Measurements from ENCODE around the gene KCTD13.
"Not testable (repeated sequence)": the region's sequence is repeated elsewhere in the genome, so short reads cannot be mapped to it uniquely, and the experiment has no call there.

Gene KCTD13, protein sequence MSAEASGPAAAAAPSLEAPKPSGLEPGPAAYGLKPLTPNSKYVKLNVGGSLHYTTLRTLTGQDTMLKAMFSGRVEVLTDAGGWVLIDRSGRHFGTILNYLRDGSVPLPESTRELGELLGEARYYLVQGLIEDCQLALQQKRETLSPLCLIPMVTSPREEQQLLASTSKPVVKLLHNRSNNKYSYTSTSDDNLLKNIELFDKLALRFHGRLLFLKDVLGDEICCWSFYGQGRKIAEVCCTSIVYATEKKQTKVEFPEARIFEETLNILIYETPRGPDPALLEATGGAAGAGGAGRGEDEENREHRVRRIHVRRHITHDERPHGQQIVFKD

DNA sequence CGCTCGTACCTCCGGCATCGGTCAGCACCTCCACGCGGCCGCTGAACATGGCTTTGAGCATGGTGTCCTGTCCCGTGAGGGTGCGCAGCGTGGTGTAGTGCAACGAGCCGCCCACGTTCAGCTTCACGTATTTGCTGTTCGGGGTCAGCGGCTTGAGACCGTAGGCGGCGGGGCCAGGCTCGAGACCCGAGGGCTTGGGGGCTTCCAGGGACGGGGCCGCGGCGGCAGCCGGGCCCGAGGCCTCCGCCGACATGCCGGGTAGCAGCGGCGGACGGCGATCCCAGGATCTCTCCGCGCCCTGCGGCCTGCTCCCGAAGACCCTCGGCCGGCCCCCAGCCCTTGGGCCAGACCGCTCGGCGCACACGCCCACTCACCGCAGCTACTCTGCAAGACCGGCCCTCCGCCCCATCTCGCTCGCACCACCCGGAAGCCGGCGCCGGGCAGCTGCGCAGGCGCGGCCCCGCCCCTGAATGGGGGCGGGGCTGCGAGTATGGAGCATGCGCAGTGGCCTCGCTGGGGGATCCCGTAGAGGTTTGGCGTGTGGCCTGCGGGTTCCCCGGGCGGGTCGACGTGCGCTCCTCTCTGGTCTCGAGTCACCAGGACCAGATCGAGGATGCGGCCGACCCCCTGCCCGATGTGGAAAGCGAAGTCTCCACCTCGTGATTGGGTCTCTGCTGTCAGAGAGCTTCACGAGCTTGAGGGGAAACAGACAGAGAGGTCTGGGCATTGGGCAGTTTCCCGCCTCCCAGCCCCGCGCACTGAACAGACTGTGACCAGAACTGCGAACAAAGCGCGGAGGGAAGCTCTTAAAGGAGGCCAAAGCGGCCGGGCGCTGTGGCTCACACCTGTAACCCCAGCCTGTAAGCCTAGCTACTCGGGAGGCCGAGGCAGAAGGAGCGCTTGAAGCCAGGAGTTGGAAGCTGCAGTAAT is at the start of gene KCTD13:
TSS of gene KCTD13 (minus strand) at position 446 of the 930 bp plus-strand sequence. CDS start at position 253, 193 bp downstream.
- peak; percentile 87 for DNase-seq

DNA sequence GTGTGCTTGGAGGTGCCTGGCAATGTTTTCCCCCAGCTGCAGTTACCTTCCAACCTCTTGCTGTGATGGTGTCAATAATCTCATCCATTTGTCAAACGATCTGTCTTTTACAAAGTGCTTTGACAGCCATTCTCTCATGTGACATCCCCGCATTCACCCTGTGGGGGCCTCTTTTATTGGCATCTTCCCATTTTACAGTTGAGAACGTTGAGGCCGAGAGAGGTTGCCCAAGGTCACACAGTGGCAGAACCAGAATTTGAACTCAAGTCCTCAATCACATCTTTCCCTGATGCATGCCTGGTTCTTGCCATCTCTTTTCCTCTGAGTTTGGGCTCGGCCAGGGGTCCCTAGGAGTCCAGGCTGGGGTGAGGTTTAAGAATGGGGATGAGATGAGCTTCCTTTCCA is 49.1 kb upstream of the KCTD13 start:
- no peak for DNase-seq

DNA sequence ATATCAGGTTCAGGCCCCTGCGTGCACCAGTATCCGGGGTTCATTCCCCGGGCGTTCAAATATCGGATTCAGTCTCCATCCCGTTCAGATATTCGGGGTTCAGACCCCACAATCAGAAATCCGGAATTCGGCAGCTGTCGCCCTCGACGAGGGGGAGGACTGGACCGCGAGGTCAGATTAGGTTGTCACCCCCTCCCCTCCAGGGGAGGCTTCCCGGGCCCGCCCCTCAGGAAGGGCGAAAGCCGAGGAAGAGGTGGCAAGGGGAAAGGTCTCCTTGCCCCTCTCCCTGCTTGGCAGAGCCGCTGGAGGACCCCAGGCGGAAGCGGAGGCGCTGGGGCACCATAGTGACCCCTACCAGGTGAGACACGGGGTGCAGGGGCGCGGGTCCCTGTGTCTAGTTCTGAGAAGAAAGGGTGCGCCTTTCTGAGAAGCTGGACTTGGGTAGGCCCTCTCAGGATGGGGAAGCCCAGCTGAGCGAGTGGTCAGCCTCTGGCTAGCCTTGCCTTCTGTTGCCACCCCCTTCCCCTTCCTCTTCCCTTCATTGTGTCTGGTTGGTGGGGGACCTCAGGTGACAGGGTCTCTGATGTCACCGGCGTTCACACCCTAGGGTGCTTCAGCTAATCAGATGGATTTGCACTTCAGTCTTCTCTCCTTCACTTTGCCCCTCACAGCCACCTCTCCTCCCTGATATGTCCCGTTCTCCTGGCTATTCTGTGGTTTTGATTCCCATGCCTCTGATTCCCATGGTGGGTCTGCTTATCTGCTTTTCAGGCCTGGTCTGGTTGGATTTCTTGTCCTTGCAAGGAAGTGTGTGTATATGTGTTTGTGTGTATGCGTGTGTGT is 48.5 kb upstream of the KCTD13 start:
- DNase-seq, result no peak

DNA sequence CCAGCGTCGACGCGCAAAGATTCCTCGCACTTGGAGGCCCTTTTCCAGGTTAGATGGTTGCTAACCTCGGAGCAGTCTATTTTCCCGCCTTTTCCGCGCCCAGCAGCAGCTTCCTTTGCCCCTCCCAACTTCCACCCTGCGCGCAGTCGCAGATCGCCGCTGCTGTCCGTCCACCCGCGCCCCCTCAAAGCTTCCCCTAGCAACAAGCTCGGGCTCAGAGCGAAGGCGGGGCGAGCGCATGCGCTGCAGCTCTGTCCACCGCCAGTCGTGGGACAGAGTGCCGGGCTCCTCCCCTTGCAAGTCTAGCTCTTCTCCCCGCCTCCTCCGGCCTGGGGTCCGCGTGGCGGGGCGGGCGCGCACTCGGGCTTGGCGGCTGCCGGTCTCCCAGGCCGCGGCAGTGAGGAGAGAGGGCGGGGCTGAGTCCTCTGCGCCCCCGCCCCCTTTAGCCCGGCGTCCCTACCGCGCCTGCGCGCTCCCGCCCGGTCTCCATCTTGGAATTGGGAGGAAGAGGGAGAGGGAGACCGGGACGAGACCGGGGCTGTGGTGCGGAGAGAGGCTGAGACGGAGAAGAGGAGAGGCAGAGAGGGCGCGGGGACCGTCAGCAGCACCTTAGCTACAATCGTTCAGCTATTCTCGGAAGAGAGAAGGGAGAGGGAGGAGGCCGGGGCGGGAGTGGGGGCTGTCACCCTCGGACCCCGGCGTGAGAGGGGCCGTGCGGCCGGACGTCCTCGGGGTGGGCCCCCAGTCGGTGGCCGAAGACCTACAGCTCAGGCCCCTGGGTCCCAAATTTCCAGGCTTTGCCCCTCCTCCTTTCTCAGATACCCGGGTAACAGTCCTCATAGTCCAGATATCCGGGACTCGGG is 47.6 kb upstream of the KCTD13 start, which contains the start of gene TAOK2:
TSS of gene TAOK2 (plus strand) at position 485 of the 863 bp plus-strand sequence. CDS start 3,905 bp downstream, outside the sequence.
- peak; percentile 95 for DNase-seq

DNA sequence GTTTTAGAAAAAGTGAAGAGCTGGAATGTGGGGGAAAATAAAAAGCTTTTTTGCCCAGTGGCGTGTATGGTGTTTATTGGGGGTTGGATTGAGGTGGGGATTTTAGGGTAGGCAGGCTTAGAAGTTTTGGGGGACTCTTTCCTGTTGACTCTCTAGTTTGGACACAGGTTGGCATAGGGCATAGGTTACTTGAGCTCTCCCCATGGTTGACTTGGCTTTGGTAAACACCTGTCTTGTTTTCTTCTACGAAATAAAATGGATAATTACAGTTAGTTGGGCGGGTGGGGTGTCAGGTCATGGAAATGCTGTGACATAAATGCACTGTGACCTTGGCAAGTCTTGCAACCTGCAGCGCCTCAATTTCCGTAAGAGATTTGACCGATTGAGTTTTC is 47.0 kb upstream of the KCTD13 start:
- DNase-seq, result no peak

DNA sequence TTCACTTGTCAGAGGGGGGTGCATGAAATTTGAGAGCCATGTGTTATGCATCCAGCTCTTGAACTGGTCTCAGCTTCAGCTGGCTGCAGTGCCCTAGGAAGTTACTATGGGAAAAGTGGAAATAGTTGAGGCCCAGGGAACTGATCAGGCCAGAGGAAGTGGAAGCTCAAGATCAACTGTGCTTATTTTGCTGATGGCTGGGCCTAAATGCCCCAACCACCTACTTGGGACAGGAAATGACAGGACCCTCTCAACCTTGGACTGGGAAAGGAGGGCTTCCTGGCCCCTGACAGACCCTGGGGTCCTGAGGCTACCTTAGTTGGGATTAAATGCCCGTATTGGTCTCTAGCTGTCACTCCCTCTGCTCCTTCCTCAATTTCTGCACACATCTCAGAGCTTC is 46.5 kb upstream of the KCTD13 start:
- no peak for DNase-seq

DNA sequence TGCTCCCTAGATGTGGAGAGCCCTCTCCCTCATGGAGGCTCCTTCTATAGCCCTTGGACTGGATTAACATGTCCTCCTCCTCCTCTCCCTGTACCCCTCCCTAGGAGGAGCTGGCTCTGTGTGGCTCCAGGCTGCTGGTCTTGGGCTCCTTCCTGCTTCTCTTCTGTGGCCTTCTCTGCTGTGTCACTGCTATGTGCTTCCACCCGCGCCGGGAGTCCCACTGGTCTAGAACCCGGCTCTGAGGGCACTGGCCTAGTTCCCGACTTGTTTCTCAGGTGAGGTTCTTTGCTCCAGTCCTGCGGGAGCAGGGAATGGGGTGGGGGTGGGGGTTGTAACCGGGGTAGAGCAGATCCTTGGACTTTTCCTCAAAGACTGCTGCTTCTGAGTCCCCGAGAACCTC is 45.3 kb upstream of the KCTD13 start:
- no peak for DNase-seq

DNA sequence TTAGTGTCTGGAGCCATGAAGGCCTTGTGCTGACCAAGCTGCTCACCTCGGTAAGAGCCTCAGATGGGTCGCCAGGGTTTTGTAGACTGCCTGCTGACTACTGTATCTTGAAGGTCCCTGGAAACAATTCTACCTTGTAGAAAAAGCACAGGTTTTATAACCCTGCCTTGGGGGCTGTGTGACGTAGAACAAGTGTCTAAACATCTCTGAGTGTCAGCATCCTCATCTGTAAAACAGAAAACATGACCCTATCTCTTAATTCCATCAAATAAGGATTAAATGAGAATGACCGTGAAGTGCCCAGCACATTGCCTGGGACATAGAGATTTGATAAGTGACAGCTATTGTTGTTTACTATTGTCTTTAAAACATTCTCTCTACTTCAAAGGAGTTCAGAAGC is 42.2 kb upstream of the KCTD13 start:
- no peak for DNase-seq

DNA sequence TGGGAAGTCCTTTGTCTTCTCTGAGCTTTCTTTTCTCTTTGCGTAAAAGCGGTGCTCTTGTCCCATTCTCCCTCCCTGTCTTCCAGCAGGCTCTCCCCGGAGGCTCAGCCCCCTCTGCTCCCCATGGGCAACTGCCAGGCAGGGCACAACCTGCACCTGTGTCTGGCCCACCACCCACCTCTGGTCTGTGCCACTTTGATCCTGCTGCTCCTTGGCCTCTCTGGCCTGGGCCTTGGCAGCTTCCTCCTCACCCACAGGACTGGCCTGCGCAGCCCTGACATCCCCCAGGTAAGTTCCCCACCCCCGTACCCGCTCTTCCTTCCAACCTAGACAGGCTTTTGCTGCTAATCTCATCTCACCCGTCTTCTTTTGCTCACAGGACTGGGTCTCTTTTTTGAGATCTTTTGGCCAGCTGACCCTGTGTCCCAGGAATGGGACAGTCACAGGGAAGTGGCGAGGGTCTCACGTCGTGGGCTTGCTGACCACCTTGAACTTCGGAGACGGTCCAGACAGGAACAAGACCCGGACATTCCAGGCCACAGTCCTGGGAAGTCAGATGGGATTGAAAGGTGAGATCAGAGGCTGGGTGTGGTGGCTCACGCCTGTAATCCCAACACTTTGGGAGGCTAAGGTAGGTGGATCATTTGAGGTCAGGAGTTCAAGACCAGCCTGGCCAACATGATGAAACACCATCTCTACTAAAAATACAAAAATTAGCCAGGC is 37.2 kb upstream of the KCTD13 start:
- DNase-seq, result no peak

DNA sequence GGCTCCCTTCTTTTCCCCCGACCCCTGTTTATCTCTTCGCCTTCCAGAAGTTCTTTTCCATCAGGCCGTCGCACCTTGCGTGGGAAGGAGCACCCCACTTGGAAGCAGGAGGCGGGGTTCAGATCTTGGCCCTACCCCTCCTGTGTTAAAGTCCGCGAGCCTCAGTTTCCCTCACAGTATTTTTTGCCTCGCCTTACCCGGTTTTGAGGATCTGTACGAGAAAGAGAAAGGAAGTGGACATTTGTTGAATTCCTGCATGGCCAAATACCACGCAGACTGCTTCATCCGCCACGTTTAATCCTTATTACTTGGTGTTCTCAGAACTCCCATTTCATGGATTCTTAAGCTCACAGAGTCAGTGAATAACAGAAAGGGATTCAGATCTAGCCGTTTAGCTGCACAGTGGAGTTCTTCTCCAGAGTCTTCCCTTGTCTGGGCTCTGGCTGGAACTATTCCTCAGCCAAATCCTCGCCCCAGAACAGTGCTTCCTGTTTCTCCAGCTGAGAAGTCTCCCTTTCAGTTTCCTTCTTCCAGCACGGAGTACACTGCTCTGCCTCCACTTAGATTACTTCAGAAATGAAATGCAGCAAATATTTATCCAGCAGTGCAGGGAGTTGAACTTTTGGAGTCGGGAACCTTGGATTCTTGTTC is 36.4 kb upstream of the KCTD13 start:
- DNase-seq, result no peak

DNA sequence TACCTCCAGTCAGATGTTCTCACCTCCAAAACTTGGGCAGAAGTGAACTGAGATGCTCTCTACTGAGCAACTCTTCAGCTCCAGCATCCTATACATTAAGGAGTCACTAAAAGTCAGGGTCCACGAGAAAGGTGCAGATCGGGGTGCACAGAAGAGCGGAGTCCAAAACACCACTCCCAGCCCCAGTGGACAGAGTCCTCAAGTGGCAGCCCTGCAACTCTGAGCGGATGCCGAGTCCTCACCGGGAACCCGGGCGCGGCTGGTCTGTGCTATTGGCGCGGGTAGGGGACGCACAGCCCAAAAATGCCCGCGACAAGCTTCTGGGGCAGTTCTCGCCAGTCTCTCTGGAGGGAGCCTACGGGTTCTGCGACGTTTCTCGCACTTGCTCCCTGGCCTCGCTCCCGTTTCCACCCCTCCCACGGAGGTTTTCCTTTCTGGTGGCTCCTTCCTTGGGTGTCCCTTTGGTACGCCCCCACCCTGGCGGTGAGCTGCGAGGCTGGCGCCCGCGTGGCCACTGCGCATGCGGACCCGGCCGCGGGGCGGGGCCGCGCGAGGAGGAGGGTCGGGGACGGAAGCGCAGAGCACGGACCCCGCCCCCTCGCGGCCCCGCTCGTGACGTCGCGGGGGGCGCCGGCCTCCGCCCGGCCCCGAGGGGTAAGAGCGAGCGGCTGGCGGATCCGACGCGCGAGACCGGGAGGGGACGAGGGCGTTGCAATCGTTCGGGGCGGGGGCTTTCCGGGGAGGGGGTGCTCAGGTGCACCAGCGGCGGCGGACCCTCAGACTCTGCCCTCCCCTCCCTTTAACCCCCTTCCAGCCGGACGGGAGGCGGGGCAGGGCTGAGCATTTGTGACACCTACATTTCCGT is 35.7 kb upstream of the KCTD13 start, which contains the start of gene TMEM219:
TSS of gene TMEM219 (plus strand) at position 601 of the 865 bp plus-strand sequence. CDS start 1,065 bp downstream, outside the sequence.
- DNase-seq, result peak; percentile 93

DNA sequence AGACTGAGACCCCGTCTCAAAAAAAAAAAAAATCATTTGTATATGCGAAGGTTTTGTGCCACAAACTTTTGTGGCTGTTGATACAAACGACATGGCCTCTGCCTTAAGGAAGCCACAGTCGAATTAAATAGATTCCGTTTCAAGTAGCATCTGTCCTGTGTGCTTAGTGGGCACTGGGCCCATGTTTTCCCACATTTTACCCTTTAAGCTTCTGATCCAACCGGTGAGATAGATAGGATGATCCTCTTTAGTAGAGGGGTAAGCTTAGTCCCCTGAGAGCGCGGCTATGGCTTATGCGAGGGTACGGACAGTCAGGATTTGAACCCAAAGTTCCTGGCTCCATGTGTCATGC is 35.1 kb upstream of the KCTD13 start:
- DNase-seq, result no peak

DNA sequence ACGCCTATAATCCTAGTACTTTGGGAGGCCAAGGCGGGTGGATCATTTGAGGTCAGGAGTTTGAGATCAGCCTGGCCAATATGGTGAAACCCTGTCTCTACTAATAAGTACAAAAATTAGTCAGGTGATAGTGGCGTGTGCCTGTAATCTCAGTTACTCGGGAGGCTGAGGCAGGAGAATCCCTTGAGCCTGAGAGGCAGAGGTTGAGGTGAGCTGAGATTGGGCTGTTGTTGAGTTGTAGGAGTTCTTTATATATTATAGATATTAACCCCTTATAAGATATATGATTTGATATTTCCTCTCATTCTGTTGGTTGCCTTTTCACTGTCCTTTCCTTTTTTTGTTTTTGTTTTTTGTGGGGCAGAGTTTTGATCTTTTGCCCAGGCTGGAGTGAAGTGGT is 33.8 kb upstream of the KCTD13 start:
- not testable (repeated sequence) for DNase-seq

DNA sequence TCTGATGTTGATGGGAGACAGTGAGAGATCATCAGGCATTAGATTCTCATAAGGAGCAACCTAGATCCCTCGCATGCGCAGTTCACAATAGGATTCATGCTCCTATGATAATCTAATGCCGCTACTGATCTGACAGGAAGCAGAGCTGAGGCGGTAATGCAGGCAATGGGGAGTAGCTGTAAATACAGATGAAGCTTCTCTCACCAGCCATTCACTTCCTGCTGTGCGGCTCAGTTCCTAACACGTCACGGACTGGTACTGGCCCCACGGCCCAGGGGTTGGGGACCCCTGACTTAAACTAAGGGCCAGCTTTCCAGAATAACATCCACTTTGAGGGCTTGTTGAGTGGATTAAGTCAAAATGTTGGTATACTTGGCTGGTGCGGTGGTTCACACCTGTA is 33.3 kb upstream of the KCTD13 start:
- DNase-seq, result no peak

DNA sequence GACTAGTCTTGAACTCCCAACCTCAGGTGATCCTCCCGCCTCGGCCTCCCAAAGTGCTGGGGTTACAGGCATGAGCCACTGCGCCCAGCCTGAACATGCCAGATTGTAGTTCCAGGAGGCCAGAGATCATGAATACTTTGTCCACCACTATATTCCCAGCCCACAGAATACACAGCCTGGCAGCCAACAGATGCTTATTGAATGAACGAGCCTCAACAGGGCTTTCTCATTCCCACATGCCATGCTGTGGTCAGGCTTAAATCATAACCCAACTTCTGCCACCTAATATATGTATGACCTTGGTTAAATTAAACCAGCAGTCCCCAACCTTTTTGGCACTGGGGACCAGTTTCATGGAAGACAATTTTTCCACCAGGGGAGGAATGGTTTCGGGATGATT is 32.7 kb upstream of the KCTD13 start:
- no peak for DNase-seq

DNA sequence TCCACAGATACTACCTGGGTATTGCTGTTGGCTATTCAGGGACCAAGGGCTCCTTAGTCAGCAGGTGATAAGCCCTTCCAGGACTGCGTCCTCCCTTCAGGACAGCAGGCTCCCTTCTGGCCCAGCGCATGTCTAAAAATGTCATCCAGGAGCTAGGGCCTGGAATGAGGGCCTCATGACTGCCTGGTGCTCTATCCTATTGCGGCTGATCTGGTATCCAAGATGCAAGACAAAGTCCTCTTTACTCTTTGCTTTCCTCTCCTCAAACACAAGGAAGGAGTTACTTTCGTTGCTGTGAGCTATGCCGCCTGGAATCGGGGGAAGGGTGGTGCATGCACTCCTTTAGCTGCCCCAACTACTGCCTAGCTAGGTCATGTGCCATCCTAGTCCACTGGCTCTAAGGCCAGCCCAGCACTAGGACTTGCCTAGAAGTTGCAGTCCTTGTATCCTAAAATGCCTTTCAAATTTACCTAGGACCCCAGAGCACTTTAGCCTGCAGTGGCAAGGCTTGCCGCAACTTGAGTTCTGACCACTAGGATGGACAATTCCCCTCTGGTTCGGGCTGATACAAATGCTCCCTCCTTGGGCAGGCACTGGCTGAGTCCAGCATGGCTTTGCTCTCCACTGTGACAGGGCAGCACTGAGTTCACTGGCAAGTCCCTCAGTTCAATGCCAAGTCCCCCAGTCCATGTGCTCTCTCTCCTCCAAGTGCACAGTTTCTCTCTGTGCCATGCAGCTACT is 25.8 kb upstream of the KCTD13 start:
- DNase-seq, result no peak

DNA sequence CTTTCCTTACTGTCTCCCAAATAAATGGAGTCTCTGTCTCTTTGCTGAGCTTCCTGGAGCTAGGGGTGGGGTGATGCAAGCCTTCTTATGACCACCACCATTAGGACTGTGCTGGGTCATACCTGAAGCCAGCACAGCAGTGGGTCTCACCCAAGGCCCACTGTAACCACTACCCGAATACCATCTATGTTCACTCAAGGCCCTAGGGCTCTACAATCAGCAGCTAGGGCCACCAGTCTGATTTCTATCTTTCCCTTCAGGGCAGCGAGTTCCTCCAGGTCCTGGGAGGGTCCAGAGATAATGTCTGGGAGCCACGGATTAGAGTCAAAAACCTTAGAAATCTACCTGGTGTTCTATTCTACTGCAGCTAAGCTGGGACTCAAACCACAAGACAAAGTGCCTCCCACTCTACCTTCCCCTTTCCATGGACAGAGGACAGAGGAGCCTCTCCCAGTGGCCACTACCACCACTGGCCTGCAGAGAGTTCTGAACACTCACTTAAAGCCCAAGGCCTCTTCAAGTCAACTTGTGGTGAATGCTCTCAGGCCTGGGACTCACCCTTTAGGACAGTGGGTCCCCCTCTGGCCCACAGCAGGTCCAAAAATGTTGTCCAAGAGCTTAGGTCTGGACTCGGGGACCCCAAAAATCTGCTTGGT is 24.9 kb upstream of the KCTD13 start:
- DNase-seq, result no peak

DNA sequence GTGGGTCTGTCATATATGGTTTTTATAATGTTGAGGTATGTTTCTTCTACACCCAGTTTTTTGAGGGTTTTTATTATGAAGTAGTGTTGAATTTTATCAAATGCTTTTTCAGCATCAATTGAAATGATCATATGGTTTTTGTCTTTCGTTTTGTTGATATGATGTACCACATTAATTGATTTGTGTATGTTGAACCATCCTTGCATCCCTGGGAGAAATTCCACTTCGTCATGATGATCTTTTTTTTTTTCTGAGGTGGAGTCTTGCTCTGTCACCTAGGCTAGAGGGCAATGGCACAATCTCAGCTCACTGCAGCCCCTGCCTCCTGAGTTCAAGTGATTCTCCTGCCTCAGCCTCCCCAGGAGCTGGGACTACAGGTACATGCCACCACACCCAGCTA is 21.9 kb upstream of the KCTD13 start:
- DNase-seq, result no peak
